B cell (primary cell): ENCODE data around the gene PRKAR2A. TPM values are rescaled to one million over a fixed set of nuclear protein-coding genes. Genes with fewer than 3 reads are reported as not detected.
"Not testable (repeated sequence)": the region's sequence is repeated elsewhere in the genome, so short reads cannot be mapped to it uniquely, and the experiment has no call there.

Experiments
- ATAC-seq: fragments of 200-7000 bp; cut with Tn5 transposase; one replicate; pipeline ENCODE4 v1.10.0; 2021; ENCODE audit warnings: low read depth, mild to moderate bottlenecking, moderate number of reproducible peaks, moderate library complexity
- CTCF ChIA-PET: fragments of 350-600 bp; sonication (Branson Sonifier 250); formaldehyde crosslinking; loops from one replicate; lab custom pipeline; 2021; ENCODE audit warnings: antibody characterized with exemption, inconsistent platforms; lab: Charles Lee
- POLR2A ChIA-PET: fragments of 350-600 bp; sonication (Branson Sonifier 250); formaldehyde crosslinking; loops from one replicate; lab custom pipeline; 2021; ENCODE audit warnings: antibody characterized with exemption; lab: Charles Lee
- DNase-seq: peaks from one replicate; pipeline ENCODE4 v3.0.0; 2013
- H2AFZ ChIP-seq: 2 replicates; pipeline ENCODE4 v1.6.1; 2012; ENCODE audit warnings: mild to moderate bottlenecking, low read depth, low read length; ENCODE audit not compliant: insufficient read depth, poor library complexity, severe bottlenecking
- H3K27ac ChIP-seq, 2 donors: 1 replicate in 1 of 2; 2 replicates in 1 of 2; pipeline ENCODE4 v1.5.1; 2012 to 2013; ENCODE audit warnings: low read length in 2 of 2, mild to moderate bottlenecking in 2 of 2, moderate library complexity in 1 of 2
- H3K27me3 ChIP-seq, 4 experiments: fragments of 200-600 bp in 1 of 4; sonication (generic) in 1 of 4; replicated peaks in 1 of 4; 1 replicate in 2 of 4; 2 replicates in 2 of 4; pipeline versions ENCODE4 v1.6.1 to v1.7.0; 2013 to 2016; ENCODE audit warnings: low read length in 3 of 4, mild to moderate bottlenecking in 2 of 4, mixed read lengths in 1 of 4, moderate library complexity in 1 of 4; ENCODE audit not compliant: insufficient read depth in 4 of 4, control insufficient read depth in 3 of 4; ENCODE audit errors: control extremely low read depth in 1 of 4
- H3K36me3 ChIP-seq, 2 experiments: replicated peaks in 1 of 2; 1 replicate in 1 of 2; 2 replicates in 1 of 2; pipeline versions ENCODE4 v1.6.1 to v1.7.1; 2013; ENCODE audit warnings: low read length in 1 of 2; ENCODE audit not compliant: insufficient read depth in 2 of 2, control insufficient read depth in 1 of 2; ENCODE audit errors: control extremely low read depth in 1 of 2, extremely low read depth in 1 of 2
- H3K4me1 ChIP-seq, 2 donors: fragments of 200-600 bp in 1 of 2; sonication (generic) in 1 of 2; 1 replicate in 1 of 2; 2 replicates in 1 of 2; pipeline versions ENCODE4 v1.5.1 to v1.6.1; 2013 to 2017; ENCODE audit warnings: low read length in 2 of 2; ENCODE audit not compliant: control insufficient read depth in 2 of 2, insufficient read depth in 2 of 2
- H3K4me2 ChIP-seq: replicated peaks from 2 replicates; pipeline ENCODE3; 2012; ENCODE audit warnings: mild to moderate bottlenecking, low read depth, low read length; ENCODE audit not compliant: poor library complexity, severe bottlenecking
- H3K4me3 ChIP-seq, 5 experiments: fragments of 200-600 bp in 1 of 5; sonication (generic) in 1 of 5; 1 replicate in 3 of 5; 2 replicates in 2 of 5; pipeline versions ENCODE4 v1.5.1 to v1.7.0; 2011 to 2016; ENCODE audit warnings: low read length in 4 of 5, mild to moderate bottlenecking in 4 of 5, low read depth in 2 of 5, control low read depth in 1 of 5, moderate library complexity in 1 of 5; ENCODE audit not compliant: insufficient read depth in 1 of 5; ENCODE audit errors: control extremely low read depth in 1 of 5, extremely low read depth in 1 of 5
- H3K79me2 ChIP-seq: fragments of 200-600 bp; sonication (generic); one replicate; pipeline ENCODE4 v1.6.0; 2016; ENCODE audit warnings: low read length; ENCODE audit not compliant: control insufficient read depth, insufficient read depth
- H3K9ac ChIP-seq: fragments of 200-600 bp; sonication (generic); 2 replicates; pipeline ENCODE4 v1.6.1; 2017; ENCODE audit warnings: mild to moderate bottlenecking, low read length, moderate library complexity
- H3K9me3 ChIP-seq, 3 donors: one replicate each; pipeline versions ENCODE4 v1.6.1 to v1.7.1; 2013; ENCODE audit warnings: low read length in 2 of 3; ENCODE audit not compliant: control insufficient read depth in 2 of 3, insufficient read depth in 1 of 3; ENCODE audit errors: control extremely low read depth in 1 of 3
- H4K20me1 ChIP-seq: 2 replicates; pipeline ENCODE4 v1.6.0; 2012; ENCODE audit warnings: mild to moderate bottlenecking, low read length; ENCODE audit not compliant: insufficient read depth, control insufficient read depth, poor library complexity, severe bottlenecking
- H3K27ac Mint-ChIP-seq: one replicate; pipeline ENCODE4 v1.8.0; 2021; ENCODE audit warnings: mixed read lengths
- H3K27me3 Mint-ChIP-seq: one replicate; pipeline ENCODE4 v1.8.0; 2021; ENCODE audit warnings: mixed read lengths
- H3K4me1 Mint-ChIP-seq: one replicate; pipeline ENCODE4 v1.8.0; 2021; ENCODE audit warnings: mixed read lengths
- H3K4me3 Mint-ChIP-seq: one replicate; pipeline ENCODE4 v1.8.0; 2021; ENCODE audit warnings: mixed read lengths
- H3K9me3 Mint-ChIP-seq: one replicate; pipeline ENCODE4 v1.8.0; 2022; ENCODE audit warnings: mixed read lengths; ENCODE audit not compliant: insufficient read depth
- CTCF ChIP-seq: fragments of 200-600 bp; IDR thresholded peaks from one replicate; pipeline ENCODE4 v1.8.0; 2022; ENCODE audit warnings: antibody characterized with exemption, mild to moderate bottlenecking
- EZH2 ChIP-seq: IDR thresholded peaks from 2 replicates; pipeline ENCODE4 v1.6.1; 2012; ENCODE audit warnings: borderline replicate concordance, low read depth, mild to moderate bottlenecking, moderate library complexity, low read length; ENCODE audit not compliant: insufficient read depth, poor library complexity, severe bottlenecking
- WGBS: methylation state at CpG from one replicate; pipeline ENCODE4 v1.1.5; 2013; ENCODE audit warnings: missing lambda C conversion rate; ENCODE audit not compliant: insufficient coverage; 5-methylcytosine and 5-hydroxymethylcytosine counted together
- intact Hi-C: fragments of 100-400 bp; cut with micrococcal nuclease; formaldehyde crosslinking; loops from one replicate; pipeline ENCODE4 v1.10.0; 2022
- polyA plus RNA-seq: library from polyadenylated mRNA; depleted of rRNA; stranded (reverse); fragments of >200 nt; gene quantifications from 2 replicates; pipeline ENCODE4 v1.2.3, GENCODE V29; 2012
- total RNA-seq, 2 donors: library from RNA; stranded (reverse); fragments of 120-200 nt in 1 of 2; gene quantifications; 1 replicate in 1 of 2; 2 replicates in 1 of 2; pipeline versions ENCODE4 v1.2.3 to v1.2.4, GENCODE V29; 2013 to 2022

PRKAR2A gene
- total and polyA plus RNA-seq, 2 donors (not counting 1 experiment from before 2014, with no cell fraction given), result 4.3 to 25.0 TPM

GRCh38 chr3:48765376-48765775 lies 82.3 kb downstream of the PRKAR2A start:
- no peak for TF ChIP-seq EZH2
- TF ChIP-seq CTCF, result no peak
- no peak overlapping the region for H3K4me3 ChIP-seq
- H3K4me1 ChIP-seq, result no peaks in the 10 kb centered on the region
- H3K9ac ChIP-seq, result no peak overlapping the region
- intact Hi-C loops, result no loop called here
- Mint-ChIP-seq H3K4me3 (no peak overlapping the region), H3K27me3 (no peaks in the 10 kb centered on the region), H3K4me1 (no peaks in the 10 kb centered on the region), H3K9me3 (no peaks in the 10 kb centered on the region), H3K27ac (no peak overlapping the region)
- ChIA-PET POLR2A (interaction anchor here (0.6 kb wide), 1 partner anchor 140 kb away, joined by 5 read pairs; no protein-coding TSS in a partner anchor), CTCF (interaction anchor here (0.5 to 1.4 kb wide), 3 partner anchors 25 to 153 kb away, joined by 3 to 4 read pairs (median 4); no protein-coding TSS in a partner anchor)
- no peaks in the 10 kb centered on the region for H3K27me3 ChIP-seq
- ATAC-seq (no peak), DNase-seq (no peak)
- no peak overlapping the region for H3K4me2 ChIP-seq
- H3K9me3 ChIP-seq, result no peaks in the 10 kb centered on the region
- no CpG with 5 or more reads among the region's 1 CpG for WGBS
- no peaks in the 10 kb centered on the region for H3K79me2 ChIP-seq
- H3K27ac ChIP-seq, result no peak overlapping the region
- H4K20me1 ChIP-seq, result no peaks in the 10 kb centered on the region
- H3K36me3 ChIP-seq, result peaks cover 0 to 15% of the 10 kb centered on the region in 2 experiments
- no peak overlapping the region for H2AFZ ChIP-seq

- Mint-ChIP-seq H3K9me3 (no peaks in the 10 kb centered on the region), H3K4me3 (no peak overlapping the region), H3K4me1 (no peaks in the 10 kb centered on the region), H3K27ac (no peak overlapping the region), H3K27me3 (no peaks in the 10 kb centered on the region)
- CTCF ChIA-PET, result no interaction called here
- POLR2A ChIA-PET, result no interaction called here
- DNase-seq (no peak), ATAC-seq (no peak)
- no peak overlapping the region for H3K4me2 ChIP-seq
- H3K79me2 ChIP-seq, result no peaks in the 10 kb centered on the region
- H3K4me1 ChIP-seq, result no peaks in the 10 kb centered on the region
- H3K9me3 ChIP-seq, result no peaks in the 10 kb centered on the region
- intact Hi-C loops, result no loop called here
- TF ChIP-seq CTCF (no peak), EZH2 (no peak)
- no peaks in the 10 kb centered on the region for H4K20me1 ChIP-seq
- WGBS, result no CpG with 5 or more reads among the region's 3 CpGs
- H3K27me3 ChIP-seq, result no peaks in the 10 kb centered on the region
- H3K36me3 ChIP-seq, result peaks cover 0 to 23% of the 10 kb centered on the region in 2 experiments
- H3K9ac ChIP-seq, result no peak overlapping the region
- no peak overlapping the region for H2AFZ ChIP-seq
- H3K4me3 ChIP-seq, result no peak overlapping the region
- no peak overlapping the region for H3K27ac ChIP-seq
Observed at GRCh38 chr3:48762816-48763215, 84.9 kb downstream of the PRKAR2A start.

GRCh38 chr3:48759991-48760540 lies 87.6 kb downstream of the PRKAR2A start:
- H3K4me3 ChIP-seq, H3K79me2 ChIP-seq, H3K4me1 Mint-ChIP-seq, intact Hi-C loops, H3K4me1 ChIP-seq, H3K27me3 ChIP-seq, H3K27me3 Mint-ChIP-seq, H3K27ac ChIP-seq, H2AFZ ChIP-seq, H4K20me1 ChIP-seq, H3K9ac ChIP-seq, H3K9me3 Mint-ChIP-seq, H3K4me2 ChIP-seq, H3K4me3 Mint-ChIP-seq, POLR2A ChIA-PET, ATAC-seq, H3K27ac Mint-ChIP-seq, DNase-seq, H3K9me3 ChIP-seq: not testable (repeated sequence)
- CTCF ChIA-PET, result interaction anchor here (1.5 kb wide), 1 partner anchor 21 kb away, joined by 6 read pairs; no protein-coding TSS in a partner anchor
- 100% methylated on average over 3 of the region's 5 CpGs for WGBS
- H3K36me3 ChIP-seq, result peaks cover 2 to 33% of the 10 kb centered on the region in 2 experiments
